ENCODE results near the gene EMILIN2.
A peak's percentile ranks its signal among the peaks of the same experiment; 100 is the strongest.
"Not testable (repeated sequence)": the region's sequence is repeated elsewhere in the genome, so short reads cannot be mapped to it uniquely, and the experiment has no call there.

The EMILIN2 gene

GRCh38 chr18:2845172-2845571, 1.6 kb upstream of the EMILIN2 start:
- DNase-seq (ENCODE audit: low spot score), result no peak

DNA sequence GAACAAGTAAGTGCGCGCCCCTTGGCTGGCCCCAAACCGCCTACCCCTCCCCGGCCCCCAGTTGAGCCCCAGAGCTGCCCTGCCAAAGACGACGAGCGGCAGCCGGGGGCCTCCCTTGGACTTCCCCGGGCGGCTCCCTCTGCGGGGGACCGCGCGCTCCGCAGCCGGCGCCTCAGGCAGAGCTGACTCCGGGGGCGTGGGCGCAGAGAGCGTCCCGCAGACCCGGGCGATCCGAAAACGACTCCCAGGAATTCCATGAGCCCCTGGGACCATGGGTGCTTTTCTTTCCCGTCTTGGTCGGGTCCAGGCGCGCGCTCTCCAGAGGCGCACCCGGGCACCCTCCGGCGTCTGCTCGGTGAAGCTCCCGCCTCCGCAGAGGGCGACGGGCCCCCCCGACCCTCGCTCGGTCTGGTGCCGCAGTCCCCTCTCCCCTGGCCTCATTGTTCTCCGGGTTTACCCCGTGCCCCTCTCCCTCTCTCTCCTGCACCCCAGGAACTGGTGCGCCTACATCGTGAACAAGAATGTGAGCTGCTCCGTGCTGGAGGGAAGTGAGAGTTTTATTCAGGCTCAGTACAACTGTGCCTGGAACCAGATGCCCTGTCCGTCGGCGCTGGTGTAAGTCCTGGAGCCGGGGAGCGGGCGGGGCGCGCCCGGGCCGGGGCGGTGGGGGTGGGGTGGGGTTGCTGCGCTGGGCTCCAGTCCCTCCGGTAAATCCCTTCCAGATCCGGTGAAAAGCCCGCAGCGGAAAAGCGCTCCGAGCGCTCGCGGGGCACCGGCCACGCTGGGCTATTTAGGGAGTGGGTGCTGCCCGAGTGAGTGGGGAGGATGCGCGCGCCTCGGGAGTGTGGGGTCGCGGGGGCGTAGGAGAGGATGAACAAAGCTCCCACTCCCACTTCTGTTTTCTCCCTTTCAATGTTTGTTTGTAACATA, 776 bp downstream of the EMILIN2 start:
- peak; percentile 79 for DNase-seq (ENCODE audit: low spot score)

GRCh38 chr18:2848247-2849246, 1.7 kb downstream of the EMILIN2 start:
- no peak for DNase-seq (ENCODE audit: low spot score)

- DNase-seq (ENCODE audit: low spot score), result no peak
Measured at GRCh38 chr18:2850816-2851215, 4.0 kb downstream of the EMILIN2 start.

DNA sequence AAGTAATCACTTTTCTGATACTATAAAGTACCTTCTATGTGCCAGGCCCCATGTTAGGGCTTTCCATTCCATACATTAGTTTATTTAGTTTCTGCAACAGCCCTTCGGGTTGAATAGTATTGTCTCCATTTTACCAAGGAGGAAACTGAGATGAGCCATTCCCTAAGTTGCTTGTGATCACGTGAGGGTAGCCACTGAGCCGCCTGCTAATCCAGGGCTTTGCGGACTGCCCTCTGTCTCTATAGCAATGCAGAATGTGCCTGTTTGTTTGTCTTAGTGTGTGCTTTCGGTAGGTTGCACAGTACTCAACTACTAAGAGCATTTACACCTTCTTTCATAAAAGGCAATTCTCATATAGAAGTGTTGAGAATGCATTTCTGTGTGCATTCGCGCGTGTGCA, 5.0 kb downstream of the EMILIN2 start:
- no peak for DNase-seq (ENCODE audit: low spot score)

- not testable (repeated sequence) for DNase-seq (ENCODE audit: low spot score)
Measured at GRCh38 chr18:2852460-2852859, 5.7 kb downstream of the EMILIN2 start.

DNA sequence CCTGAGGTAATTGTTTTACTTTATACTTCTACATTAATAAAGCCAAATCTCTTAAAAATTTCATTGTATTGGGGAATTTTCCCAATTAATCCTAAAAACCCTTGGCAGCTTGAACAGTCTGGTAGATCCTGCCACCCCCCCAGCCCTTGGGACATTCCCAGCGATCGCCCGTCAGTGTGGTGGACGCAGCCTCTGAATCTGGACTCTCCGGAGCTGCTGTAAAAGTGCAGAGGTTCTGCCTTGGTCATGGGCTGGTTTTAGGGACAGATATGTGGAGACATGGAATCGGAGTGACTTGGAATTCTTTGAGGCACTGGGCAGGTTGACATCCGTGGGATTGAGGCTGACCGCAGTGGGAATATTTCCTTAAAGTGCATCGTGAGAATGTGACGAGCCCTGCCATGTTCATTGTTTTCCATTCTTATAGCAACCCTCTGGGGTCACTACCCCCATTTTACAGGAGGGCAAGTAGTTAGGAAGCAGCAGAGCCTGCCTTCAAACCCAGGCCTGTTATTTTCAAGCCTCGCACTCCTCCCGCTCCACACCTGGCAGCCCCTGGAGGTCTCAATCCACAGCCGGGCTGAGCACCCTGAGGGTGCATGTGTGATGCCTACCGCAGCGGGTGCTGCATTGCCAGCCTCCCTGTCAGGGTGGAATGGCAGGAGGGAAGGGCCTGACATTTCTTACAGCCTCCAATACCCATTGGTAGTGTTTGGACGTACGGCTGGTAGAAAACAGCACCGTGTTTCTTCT, 6.5 kb downstream of the EMILIN2 start:
- DNase-seq (ENCODE audit: low spot score), result no peak

GRCh38 chr18:2853926-2854664, 7.3 kb downstream of the EMILIN2 start:
- DNase-seq (ENCODE audit: low spot score), result no peak

- no peak for DNase-seq (ENCODE audit: low spot score)
Measured at GRCh38 chr18:2854875-2855274, 8.1 kb downstream of the EMILIN2 start.

GRCh38 chr18:2855560-2856350, 8.9 kb downstream of the EMILIN2 start:
- no peak for DNase-seq (ENCODE audit: low spot score)

GRCh38 chr18:2856547-2857170, 9.9 kb downstream of the EMILIN2 start:
- DNase-seq (ENCODE audit: low spot score), result no peak

GRCh38 chr18:2857491-2858131, 10.8 kb downstream of the EMILIN2 start:
- no peak for DNase-seq (ENCODE audit: low spot score)

GRCh38 chr18:2860397-2860796, 13.6 kb downstream of the EMILIN2 start:
- not testable (repeated sequence) for DNase-seq (ENCODE audit: low spot score)

DNA sequence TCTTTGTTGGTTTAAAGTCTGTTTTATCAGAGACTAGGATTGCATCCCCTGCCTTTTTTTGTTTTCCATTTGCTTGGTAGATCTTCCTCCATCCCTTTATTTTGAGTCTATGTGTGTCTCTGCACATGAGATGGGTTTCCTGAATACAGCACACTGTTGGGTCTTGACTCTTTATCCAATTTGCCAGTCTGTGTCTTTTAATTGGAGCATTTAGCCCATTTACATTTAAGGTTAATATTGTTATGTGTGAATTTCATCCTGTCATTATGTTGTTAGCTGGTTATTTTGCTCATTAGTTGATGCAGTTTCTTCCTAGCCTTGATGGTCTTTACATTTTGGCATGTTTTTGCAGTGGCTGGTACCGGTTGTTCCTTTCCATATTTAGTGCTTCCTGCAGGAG, 17.2 kb downstream of the EMILIN2 start:
- not testable (repeated sequence) for DNase-seq (ENCODE audit: low spot score)

- not testable (repeated sequence) for DNase-seq (ENCODE audit: low spot score)
Measured at GRCh38 chr18:2866465-2866864, 19.7 kb downstream of the EMILIN2 start.

DNA sequence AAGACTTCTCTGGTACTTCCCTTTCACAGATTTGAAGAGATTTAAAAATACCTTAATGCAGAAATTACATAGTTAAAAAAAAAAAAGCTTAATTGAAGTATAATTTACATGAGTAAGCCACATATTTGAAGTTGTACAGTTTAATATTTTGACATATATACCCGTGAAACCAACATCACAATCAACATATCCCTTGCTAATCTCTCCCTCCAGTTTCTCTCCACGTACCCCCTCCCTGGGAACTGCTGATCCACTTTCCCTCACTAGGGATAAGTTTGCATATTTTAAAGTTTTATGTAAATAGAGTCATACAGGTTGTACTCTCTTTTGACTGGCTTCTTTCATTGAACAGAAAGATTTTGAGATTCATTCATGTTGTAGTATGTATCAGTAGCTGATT, 22.4 kb downstream of the EMILIN2 start:
- DNase-seq (ENCODE audit: low spot score), result no peak

- no peak for DNase-seq (ENCODE audit: low spot score)
Measured at GRCh38 chr18:2871111-2871720, 24.4 kb downstream of the EMILIN2 start.

DNA sequence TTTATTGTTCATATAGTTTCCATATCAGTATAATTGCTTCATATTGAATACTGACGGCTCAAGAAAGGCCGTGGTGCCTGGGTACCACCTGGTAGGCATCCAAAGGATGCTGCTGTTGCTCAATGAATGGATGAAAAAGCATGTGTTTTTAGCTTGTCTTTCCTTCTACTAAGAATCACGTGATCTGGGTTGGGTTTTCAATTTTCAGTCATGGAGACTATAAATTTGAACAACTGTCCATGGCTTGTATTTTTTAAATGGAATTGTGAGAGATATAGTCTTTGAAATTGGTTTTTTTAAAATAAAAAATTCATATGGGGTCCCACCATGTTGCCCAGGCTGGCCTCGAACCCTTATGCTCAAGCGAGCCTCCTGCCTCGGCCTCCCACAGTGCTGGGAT, 25.3 kb downstream of the EMILIN2 start:
- no peak for DNase-seq (ENCODE audit: low spot score)

GRCh38 chr18:2874765-2875164, 28.0 kb downstream of the EMILIN2 start:
- DNase-seq (ENCODE audit: low spot score), result no peak

Data from ecto neural progenitor cell (in vitro differentiated cells).